HG03457 (cell line): ENCODE measurements around the gene OAS2.
"Not testable (repeated sequence)": the region's sequence is repeated elsewhere in the genome, so short reads cannot be mapped to it uniquely, and the experiment has no call there.

Experiments used
- ATAC-seq: cut with Tn5 transposase; IDR thresholded peaks from one replicate; pipeline ENCODE4 v1.9.1; 2021; ENCODE audit warnings: moderate number of reproducible peaks; ENCODE audit not compliant: unreplicated experiment

Gene OAS2

DNA sequence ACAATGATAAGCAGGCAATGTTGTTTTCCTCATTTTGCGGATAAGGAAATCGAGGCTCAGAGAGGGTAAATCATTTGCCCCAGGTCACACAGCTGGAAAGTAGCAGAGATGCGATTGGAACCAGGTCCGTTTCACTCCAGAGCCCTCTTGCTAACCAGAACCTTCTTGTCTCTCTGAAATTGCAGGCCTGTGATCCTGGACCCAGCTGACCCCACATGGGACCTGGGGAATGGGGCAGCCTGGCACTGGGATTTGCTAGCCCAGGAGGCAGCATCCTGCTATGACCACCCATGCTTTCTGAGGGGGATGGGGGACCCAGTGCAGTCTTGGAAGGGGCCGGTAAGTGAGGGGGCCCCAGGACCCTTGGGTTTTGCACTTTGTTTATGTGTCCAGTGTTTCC lies 30.6 kb upstream of the OAS2 start:
- no peak for ATAC-seq

DNA sequence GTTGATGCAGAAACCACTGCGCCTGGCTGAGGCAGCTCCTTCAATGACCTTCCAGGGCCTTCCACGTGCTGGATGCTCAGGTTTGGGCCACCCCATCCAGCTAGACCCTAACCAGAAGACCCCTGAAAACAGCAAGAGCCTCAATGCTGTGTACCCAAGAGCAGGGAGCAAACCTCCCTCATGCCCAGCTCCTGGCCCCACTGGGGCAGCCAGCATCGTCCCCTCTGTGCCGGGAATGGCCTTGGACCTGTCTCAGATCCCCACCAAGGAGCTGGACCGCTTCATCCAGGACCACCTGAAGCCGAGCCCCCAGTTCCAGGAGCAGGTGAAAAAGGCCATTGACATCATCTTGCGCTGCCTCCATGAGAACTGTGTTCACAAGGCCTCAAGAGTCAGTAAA lies 29.5 kb upstream of the OAS2 start:
- ATAC-seq: no peak

DNA sequence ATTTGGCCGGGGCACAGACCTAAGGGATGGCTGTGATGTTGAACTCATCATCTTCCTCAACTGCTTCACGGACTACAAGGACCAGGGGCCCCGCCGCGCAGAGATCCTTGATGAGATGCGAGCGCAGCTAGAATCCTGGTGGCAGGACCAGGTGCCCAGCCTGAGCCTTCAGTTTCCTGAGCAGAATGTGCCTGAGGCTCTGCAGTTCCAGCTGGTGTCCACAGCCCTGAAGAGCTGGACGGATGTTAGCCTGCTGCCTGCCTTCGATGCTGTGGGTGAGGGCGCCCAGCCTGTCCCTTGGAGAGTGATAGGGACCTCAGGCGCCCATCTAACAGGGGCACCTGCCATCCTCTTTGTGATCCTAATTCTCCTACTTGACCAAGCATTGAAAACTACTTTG lies 27.6 kb upstream of the OAS2 start:
- ATAC-seq: no peak

DNA sequence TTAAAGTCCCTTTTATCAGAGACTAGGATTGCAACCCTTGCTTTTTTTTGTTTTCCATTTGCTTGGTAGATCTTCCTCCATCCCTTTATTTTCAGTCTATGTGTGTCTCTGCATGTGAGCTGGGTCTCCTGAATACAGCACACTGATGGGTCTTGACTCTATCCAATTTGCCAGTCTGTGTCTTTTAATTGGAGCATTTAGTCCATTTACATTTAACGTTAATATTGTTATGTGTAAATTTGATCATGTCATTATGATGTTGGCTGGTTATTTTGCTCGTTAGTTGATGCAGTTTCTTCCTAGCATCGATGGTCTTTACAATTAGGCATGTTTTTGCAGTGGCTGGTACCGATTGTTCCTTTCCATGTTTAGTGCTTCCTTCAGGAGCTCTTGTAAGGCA lies 21.2 kb upstream of the OAS2 start:
- not testable (repeated sequence) for ATAC-seq

DNA sequence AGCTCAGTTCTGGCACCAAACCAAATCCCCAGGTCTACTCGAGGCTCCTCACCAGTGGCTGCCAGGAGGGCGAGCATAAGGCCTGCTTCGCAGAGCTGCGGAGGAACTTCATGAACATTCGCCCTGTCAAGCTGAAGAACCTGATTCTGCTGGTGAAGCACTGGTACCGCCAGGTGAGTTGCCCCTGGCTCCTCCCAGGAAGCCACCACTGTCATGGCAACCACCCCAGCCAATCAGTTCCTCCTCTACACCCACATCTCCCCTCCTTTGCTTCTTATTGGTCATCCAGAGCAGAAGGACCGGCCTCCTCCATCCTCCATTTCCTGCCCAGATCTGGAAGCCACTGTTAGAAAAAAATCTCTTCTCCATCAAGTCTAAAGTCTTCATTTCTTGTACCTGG lies 17.2 kb upstream of the OAS2 start:
- no peak for ATAC-seq

DNA sequence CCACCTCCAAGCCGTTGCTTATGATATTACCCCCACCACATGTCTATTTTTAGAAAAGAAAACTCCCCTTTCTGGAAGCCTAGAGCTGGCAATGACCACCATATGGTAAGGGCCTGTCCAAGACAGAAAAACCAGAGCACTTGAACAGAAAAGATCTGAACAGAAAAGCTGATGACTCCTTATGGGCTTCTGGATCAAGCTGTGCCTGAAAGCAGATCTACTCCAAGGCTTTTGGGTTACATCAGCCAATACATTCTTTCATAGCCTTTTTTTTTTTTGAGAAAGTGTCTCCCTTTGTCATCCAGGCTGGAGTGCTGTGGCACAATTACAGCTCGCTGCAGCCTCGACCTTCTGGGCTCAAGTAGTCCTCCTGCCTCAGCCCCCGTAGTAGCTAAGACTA lies 16.8 kb upstream of the OAS2 start:
- no peak for ATAC-seq

DNA sequence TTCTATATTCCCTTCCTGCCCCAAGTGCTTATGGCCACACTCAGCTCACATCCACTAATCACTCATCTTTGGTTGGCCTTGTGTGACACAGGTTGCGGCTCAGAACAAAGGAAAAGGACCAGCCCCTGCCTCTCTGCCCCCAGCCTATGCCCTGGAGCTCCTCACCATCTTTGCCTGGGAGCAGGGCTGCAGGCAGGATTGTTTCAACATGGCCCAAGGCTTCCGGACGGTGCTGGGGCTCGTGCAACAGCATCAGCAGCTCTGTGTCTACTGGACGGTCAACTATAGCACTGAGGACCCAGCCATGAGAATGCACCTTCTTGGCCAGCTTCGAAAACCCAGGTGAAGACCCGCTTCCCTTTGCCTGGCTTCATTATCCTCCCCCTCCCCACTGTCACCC lies 15.8 kb upstream of the OAS2 start:
- no peak for ATAC-seq

DNA sequence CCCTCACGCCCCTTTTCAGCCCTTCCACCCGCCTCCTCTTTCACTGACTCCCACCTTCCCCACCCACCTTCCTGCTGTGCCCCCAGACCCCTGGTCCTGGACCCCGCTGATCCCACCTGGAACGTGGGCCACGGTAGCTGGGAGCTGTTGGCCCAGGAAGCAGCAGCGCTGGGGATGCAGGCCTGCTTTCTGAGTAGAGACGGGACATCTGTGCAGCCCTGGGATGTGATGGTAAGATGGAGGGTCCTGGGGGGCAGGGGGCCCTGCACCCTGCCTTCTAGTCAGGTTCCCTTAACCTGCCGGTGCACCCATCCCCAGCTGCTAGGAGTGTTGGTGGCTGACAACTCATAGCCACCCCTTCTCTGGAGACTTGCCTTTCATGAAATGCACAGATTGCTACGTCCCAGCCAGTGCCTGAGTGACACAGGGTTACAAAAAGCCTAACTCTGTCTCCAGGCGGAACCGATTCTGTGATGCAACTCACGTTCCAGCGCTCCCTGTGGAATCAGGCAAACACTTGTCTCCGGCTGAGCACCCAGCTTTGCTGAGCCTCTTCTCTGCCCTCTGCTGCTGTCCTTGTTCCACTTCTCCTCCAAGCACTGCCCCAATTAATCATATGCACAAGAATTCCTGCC lies 15.0 kb upstream of the OAS2 start:
- ATAC-seq: no peak

DNA sequence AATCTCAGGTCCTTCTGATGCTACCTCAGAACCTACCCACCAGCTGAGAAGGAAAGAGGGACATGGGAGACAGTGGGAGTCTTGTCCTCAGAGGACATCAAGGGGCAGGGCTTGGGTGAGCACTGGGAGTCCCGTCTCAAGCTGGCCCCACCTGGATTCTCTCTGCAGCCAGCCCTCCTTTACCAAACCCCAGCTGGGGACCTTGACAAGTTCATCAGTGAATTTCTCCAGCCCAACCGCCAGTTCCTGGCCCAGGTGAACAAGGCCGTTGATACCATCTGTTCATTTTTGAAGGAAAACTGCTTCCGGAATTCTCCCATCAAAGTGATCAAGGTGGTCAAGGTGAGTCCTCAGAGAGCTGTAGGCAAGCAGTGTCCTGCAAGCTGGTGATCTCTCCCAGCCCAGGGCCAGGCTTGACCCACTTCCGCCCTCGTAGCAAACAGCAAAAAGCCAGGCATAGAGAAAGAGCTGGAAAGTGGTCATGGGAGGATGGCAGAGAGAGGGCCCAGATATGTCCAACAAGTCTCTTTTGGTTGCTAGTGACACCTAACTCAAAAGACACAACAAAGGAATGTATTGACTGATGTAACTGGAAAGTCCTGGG lies 14.2 kb upstream of the OAS2 start:
- ATAC-seq: no peak

DNA sequence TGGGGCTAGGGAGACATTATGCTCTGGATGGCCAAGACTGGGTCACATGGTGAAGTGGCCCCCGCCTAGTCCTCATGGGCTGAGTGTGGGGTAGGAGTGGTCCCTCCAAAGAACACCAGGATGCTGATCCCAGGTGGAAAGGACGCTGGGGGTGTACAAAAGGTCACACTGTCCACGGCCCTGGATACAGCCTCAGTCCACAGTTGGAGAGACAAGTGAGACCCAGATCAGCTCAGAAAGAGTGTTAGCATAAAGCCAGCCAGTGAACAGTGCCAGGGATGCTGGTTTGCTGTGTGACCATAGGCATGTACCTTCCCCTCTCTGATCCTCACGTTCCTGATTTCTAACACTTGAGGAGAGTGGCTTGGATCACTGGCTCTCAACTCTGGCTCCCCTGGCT lies 13.4 kb upstream of the OAS2 start:
- no peak for ATAC-seq

DNA sequence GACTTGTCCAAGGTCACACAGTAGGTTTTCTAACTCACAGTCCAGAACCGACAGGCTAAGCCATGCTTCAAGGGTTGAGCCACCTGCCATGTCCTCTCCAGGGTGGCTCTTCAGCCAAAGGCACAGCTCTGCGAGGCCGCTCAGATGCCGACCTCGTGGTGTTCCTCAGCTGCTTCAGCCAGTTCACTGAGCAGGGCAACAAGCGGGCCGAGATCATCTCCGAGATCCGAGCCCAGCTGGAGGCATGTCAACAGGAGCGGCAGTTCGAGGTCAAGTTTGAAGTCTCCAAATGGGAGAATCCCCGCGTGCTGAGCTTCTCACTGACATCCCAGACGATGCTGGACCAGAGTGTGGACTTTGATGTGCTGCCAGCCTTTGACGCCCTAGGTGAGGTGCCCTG lies 12.7 kb upstream of the OAS2 start:
- no peak for ATAC-seq

DNA sequence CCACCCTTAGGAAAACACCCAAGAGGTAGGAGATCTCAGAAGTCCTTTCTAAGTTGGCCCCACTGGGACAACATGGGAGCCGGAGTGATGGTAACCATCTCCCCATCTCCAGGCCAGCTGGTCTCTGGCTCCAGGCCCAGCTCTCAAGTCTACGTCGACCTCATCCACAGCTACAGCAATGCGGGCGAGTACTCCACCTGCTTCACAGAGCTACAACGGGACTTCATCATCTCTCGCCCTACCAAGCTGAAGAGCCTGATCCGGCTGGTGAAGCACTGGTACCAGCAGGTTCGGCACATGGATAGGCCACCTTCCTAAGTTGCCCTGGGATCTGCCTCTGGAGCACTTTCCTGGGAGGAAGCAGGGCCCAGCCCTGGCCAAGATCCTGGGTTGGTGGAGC lies 11.0 kb upstream of the OAS2 start:
- no peak for ATAC-seq

DNA sequence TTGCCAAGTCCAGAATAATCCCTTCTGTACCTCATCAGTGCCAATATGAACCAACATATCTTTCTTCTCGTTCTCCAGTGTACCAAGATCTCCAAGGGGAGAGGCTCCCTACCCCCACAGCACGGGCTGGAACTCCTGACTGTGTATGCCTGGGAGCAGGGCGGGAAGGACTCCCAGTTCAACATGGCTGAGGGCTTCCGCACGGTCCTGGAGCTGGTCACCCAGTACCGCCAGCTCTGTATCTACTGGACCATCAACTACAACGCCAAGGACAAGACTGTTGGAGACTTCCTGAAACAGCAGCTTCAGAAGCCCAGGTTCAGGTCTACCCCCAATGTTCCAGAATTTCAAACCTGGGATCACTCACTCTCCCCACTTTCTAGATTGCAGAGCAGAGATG lies 10.5 kb upstream of the OAS2 start:
- ATAC-seq: no peak

DNA sequence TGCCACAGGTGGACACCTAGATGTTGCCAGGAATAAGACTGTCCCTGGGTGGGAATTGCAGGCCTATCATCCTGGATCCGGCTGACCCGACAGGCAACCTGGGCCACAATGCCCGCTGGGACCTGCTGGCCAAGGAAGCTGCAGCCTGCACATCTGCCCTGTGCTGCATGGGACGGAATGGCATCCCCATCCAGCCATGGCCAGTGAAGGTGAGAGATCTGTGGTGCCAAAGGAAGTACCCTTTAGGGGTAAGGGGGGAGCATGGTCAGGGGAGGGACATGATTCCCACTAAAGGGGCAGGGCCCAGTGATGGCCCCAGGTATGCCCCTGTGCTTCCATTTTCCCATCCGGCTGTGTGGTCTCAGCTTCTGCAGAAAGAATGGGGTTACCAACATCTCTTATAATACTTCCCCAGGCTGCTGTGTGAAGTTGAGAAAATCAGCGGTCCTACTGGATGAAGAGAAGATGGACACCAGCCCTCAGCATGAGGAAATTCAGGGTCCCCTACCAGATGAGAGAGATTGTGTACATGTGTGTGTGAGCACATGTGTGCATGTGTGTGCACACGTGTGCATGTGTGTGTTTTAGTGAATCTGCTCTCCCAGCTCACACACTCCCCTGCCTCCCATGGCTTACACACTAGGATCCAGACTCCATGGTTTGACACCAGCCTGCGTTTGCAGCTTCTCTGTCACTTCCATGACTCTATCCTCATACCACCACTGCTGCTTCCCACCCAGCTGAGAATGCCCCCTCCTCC lies 8.6 kb upstream of the OAS2 start:
- ATAC-seq: no peak

DNA sequence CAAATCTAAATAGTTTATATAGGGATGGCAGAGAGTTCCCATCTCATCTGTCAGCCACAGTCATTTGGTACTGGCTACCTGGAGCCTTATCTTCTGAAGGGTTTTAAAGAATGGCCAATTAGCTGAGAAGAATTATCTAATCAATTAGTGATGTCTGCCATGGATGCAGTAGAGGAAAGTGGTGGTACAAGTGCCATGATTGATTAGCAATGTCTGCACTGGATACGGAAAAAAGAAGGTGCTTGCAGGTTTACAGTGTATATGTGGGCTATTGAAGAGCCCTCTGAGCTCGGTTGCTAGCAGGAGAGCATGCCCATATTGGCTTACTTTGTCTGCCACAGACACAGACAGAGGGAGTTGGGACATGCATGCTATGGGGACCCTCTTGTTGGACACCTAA lies 7.9 kb upstream of the OAS2 start:
- ATAC-seq: no peak

DNA sequence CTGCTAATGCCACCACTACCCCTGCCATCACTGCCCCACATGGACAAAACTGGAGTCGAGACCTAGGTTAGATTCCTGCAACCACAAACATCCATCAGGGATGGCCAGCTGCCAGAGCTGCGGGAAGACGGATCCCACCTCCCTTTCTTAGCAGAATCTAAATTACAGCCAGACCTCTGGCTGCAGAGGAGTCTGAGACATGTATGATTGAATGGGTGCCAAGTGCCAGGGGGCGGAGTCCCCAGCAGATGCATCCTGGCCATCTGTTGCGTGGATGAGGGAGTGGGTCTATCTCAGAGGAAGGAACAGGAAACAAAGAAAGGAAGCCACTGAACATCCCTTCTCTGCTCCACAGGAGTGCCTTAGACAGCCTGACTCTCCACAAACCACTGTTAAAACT lies 7.1 kb upstream of the OAS2 start:
- ATAC-seq: no peak

DNA sequence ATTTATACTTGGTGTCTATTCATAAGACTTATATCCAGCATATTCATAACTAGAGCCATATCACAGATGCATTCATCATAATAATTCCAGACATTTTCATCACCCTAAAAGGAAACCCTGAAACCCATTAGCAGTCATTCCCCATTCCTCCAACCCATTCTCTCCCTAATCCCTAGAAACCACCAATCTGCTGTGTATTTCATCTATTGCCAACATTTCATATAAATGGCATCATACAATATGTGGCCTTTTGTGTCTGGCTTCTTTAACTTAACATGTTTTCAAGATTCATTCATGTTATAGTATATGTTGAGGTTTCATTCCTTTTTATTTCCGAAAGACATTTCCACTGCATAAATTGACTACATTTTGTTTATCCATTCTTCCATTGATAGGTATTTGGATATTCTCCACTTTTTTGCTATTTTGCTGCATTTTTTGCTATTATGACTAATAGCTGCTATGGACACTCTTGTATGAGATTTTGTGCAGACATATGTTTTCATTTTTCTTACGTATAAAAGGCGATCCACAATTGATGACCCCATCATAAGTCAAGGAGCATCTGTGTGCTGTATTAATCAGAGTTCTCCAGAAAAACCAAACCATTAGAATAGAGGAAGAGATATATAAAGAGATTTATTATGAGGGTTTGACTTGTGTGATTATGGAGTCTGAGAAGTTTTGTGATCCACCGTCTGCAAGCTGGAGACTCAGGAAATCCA lies 5.1 kb upstream of the OAS2 start:
- no peak for ATAC-seq

DNA sequence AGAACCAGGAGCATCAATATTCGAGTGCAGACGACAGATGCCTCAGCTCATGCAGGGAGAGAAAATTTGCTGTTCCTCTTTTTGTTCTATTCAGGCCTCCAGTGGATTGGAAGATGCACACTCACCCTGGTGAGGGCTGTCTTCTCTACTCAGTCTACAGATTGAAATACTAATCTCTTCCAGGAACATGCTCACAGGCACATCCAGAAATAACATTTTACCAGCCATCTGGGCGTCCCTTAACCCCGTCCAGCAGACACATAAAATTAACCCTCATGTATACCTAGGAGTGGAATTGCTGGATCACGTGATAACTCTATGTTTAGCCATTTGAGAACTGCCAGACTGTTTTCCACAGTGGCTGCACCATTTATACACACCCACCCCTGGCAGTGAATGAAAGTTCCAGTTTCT lies 4.5 kb upstream of the OAS2 start:
- ATAC-seq: no peak

DNA sequence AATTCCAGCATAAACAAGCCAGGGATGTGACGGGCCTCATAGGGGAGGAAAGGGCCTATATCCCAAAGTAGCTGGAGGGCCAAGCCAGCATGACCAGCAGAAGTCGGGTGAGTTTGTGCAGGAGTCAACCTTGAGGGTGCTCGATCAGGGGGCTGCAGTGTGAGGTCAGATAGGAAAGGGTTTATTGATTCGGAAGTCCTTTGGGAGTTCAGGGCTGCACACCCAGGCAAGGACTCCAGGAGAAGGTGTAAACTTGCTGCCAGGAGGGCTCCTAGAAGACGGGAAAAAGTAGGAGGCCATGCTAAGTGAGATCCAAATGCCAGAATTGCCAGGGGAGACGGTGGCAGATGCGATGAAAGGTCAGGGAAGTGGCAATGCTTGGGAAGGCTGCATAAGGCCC lies 3.4 kb upstream of the OAS2 start:
- no peak for ATAC-seq

DNA sequence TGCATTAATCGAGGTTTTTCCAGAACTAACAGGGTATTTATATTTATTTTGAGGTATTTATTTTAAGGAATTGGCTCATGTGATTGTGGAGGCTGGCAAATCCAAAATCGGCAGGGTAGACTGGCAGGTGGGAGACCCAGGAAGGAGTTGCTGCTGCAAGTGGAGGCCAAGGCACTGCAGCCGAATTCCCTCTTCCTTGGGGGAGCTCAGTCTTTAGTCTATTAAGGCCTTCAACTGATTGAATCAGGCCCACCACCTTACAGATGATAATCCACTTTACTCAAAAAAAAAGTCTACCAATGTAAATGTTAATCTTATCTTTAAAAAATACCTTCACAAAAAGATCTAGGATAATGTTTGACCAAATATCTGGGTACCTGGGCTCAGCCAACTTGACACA lies 1.2 kb upstream of the OAS2 start:
- no peak for ATAC-seq

DNA sequence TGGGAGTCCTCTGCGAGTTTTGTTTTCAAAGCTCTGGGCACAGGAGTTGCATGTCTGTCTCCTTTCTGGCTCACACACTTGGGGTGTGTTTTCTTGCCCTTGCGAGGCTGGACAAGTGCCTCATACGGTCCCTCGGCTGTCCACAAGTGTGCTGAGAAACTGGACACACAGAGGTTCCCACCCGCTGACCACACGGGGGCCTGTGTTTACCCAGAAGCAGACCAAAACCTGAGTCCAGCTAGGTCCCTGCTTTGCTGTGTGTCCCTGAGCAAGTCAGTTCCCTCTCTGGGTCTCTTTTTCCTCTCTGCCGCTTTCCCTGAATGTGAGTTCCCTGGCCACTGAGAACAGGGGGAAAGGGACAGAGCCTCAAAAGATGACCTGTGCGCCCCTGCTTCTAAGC lies 678 bp upstream of the OAS2 start:
- no peak for ATAC-seq
